ENCODE results near the gene PTPRQ.

The PTPRQ gene

GRCh38 chr12:80702889-80703805 is 259.1 kb downstream of the PTPRQ start:
- DNase-seq (ENCODE audit: low read depth in 2 of 2) = no peak

GRCh38 chr12:80704420-80704819 is 260.4 kb downstream of the PTPRQ start:
- no peak for DNase-seq (ENCODE audit: low read depth in 2 of 2)

GRCh38 chr12:80707126-80707829 is 263.2 kb downstream of the PTPRQ start, which contains the start of gene MYF6:
Gene MYF6, plus strand, starts transcription at chr12:80707634. Its CDS starts 86 bp downstream, at chr12:80707720.
- no peak for DNase-seq (ENCODE audit: low read depth in 2 of 2)

- no peak for DNase-seq (ENCODE audit: low read depth in 2 of 2)
Measured at GRCh38 chr12:80707830-80708258, 263.8 kb downstream of the PTPRQ start.

- no peak for DNase-seq (ENCODE audit: low read depth in 2 of 2)
Measured at GRCh38 chr12:80708259-80708974, 264.4 kb downstream of the PTPRQ start.

GRCh38 chr12:80708975-80709328 is 264.9 kb downstream of the PTPRQ start:
- no peak for DNase-seq (ENCODE audit: low read depth in 2 of 2)

GRCh38 chr12:80709811-80710726 is 266.0 kb downstream of the PTPRQ start:
- DNase-seq (ENCODE audit: low read depth in 2 of 2) = no peak

GRCh38 chr12:80710727-80711449 is 266.9 kb downstream of the PTPRQ start:
- no peak for DNase-seq (ENCODE audit: low read depth in 2 of 2)

GRCh38 chr12:80711866-80712265 is 267.8 kb downstream of the PTPRQ start:
- no peak for DNase-seq (ENCODE audit: low read depth in 2 of 2)

- DNase-seq (ENCODE audit: low read depth in 2 of 2) = no peak
Measured at GRCh38 chr12:80712866-80713265, 268.8 kb downstream of the PTPRQ start.

GRCh38 chr12:80713419-80713818 is 269.4 kb downstream of the PTPRQ start:
- no peak for DNase-seq (ENCODE audit: low read depth in 2 of 2)

GRCh38 chr12:80714055-80714454 is 270.0 kb downstream of the PTPRQ start:
- no peak for DNase-seq (ENCODE audit: low read depth in 2 of 2)

- DNase-seq (ENCODE audit: low read depth in 2 of 2) = no peak
Measured at GRCh38 chr12:80714846-80715245, 270.8 kb downstream of the PTPRQ start.

- no peak for DNase-seq (ENCODE audit: low read depth in 2 of 2)
Measured at GRCh38 chr12:80715713-80716249, 271.7 kb downstream of the PTPRQ start.

- DNase-seq (ENCODE audit: low read depth in 2 of 2) = no peak
Measured at GRCh38 chr12:80716696-80717469, 272.8 kb downstream of the PTPRQ start, which contains the start of gene MYF5. Gene MYF5, plus strand, starts transcription at chr12:80716912. Its CDS starts 152 bp downstream, at chr12:80717064.

- DNase-seq (ENCODE audit: low read depth in 2 of 2) = no peak
Measured at GRCh38 chr12:80717856-80718255, 273.8 kb downstream of the PTPRQ start.

GRCh38 chr12:80720516-80720915 is 276.5 kb downstream of the PTPRQ start:
- DNase-seq (ENCODE audit: low read depth in 2 of 2) = no peak

- no peak for DNase-seq (ENCODE audit: low read depth in 2 of 2)
Measured at GRCh38 chr12:80721326-80721725, 277.3 kb downstream of the PTPRQ start.

Data from stimulated activated CD8-positive, alpha-beta memory T cell treated with anti-CD3 and anti-CD28 coated beads, Interleukin-15, amount 100 ng/mL, for 4 hours (primary cell).